HG02642 (cell line): ENCODE results near the gene POLG2.
"Not testable (repeated sequence)": the region's sequence is repeated elsewhere in the genome, so short reads cannot be mapped to it uniquely, and the experiment has no call there.

ENCODE experiments used
- ATAC-seq: cut with Tn5 transposase; IDR thresholded peaks from one replicate; pipeline ENCODE4 v1.9.1; 2021; ENCODE audit warnings: mild to moderate bottlenecking; ENCODE audit not compliant: unreplicated experiment, poor library complexity

The POLG2 gene

GRCh38 chr17:64491034-64491860, 5.6 kb downstream of the POLG2 start:
- ATAC-seq: no peak

DNA sequence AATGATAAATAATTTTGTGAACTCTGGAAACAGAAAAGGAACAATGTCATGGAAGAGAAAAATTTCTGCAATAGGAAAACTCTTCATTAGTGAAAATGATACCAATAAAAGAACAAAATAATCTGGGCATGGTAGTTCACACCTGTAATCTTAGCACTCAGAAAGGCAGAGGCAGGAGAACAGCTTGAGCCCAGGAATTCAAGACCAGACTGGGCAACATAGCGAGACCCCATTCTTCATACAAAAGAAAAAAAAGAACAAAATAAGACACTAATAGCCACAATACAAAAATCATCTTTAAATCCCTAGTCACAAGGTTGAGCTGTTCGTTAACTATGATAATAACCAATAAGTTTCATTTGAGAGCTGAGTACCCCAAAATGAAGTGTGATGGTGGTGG, 8.6 kb downstream of the POLG2 start:
- no peak for ATAC-seq

DNA sequence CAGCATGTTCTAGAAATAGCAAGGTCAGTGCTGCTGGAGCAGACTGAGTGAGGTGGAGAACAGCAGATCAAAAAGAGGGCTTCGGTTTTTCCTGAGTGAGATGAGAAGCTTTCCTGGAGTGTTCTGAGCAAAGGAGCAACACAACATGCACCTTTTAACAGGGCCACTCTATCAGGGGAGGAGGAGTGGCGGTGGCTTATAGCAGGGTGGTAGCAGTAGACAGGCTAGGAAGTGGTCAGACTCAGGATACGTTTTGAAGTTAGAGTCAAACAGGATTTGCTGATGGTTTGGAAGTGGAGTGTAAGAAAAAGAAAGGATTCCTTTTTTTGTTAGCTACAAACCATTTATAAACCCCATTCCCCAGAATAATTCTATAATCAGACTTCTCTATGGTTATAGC, 12.5 kb downstream of the POLG2 start:
- ATAC-seq: no peak

DNA sequence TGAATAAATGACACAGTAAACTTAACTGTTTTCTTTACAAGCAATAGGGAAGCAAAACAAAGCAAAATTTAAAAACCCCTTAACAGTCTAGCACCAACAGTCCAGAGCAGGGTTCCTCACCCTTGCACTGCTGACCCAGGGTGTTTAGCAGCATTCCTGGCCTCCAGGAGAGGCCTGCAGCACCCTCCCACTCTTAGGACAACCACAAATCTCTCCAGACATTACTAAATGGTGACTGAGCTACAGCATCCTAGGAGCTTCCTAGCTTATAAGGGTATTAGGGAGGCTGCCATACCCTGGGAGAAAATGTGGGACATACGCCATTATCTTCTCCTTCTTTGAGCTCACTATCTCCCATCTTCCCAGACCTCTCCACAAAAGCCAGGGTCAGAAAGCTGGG, 15.9 kb downstream of the POLG2 start:
- ATAC-seq: no peak

DNA sequence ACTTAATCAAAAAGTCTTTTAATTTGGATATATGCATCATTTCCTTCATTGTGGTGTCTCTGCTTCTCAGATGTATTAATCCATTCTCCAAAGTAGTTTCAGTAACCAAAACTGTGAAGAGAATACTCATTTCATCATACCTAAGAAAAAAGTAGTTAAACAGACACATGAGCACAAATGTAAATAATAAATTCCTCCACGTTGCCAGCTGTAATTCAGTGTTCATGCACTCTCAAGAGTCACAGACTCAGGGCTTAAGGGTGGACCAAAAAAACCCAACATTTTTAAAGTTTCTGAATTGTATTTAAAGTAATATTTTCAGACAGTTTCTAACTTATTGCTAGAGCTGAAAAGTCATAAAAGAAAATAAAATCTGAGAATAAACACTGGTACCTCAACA, 19.0 kb downstream of the POLG2 start:
- no peak for ATAC-seq

DNA sequence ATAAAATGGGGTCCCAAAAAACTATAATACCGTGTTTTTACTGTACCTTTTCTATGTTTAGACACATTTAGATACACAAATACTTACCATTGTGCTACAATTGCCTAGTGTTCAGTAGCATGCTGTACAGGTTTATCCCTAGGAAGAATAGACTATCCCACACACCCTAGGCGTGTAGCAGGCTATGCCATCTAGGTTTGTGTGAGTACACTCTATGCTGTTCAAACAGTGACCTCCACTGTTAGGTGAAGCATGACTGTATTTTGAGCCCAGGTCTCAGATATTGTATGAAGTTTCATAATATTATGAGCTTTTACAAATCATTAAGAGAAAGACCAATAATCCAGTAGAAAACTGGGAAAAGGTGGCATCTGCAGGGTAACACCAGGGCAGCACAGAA, 24.3 kb downstream of the POLG2 start:
- no peak for ATAC-seq

DNA sequence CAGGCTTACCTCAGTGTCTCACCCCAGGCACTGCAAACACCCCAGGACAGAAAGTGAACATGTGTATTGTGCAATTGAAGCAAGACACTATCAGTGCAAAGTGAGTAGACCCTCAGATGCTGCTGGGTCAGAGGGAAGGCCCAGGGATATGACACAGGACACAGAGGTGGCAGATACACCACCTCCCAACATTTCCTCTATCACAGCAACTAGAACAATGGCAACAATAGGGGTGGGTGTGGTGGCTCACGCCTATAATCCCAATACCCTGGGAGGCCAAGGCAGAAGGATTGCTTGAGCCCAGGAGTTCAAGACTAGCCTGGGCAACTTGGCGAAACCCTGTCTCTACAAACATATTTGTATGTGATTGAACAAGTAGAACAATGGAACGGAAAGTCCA, 25.4 kb downstream of the POLG2 start:
- no peak for ATAC-seq

GRCh38 chr17:64470625-64471024, 26.2 kb downstream of the POLG2 start:
- no peak for ATAC-seq

GRCh38 chr17:64466834-64467233, 30.0 kb downstream of the POLG2 start:
- not testable (repeated sequence) for ATAC-seq

- no peak for ATAC-seq
Measured at GRCh38 chr17:64466019-64466735, 30.7 kb downstream of the POLG2 start.

- ATAC-seq: no peak
Measured at GRCh38 chr17:64461788-64462187, 35.1 kb downstream of the POLG2 start.

DNA sequence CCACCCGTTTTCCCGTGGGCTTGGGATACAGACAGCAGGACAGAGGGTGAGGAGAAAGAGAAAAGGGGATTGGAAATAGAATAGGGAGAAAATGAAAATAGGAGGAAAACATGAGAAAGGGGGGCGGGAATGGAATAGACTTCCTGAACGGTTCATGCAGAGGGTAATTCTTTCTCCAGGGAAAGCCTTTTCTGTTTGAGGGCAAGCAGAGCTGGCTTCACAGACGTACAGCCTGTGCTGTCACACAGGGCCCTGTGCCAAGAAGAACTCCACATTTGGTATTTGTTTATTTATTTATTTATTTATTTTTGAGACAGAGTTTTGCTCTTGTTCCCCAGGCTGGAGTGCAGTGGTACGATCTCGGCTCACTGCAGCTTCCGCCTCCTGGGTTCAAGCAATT, 35.9 kb downstream of the POLG2 start:
- ATAC-seq: no peak

DNA sequence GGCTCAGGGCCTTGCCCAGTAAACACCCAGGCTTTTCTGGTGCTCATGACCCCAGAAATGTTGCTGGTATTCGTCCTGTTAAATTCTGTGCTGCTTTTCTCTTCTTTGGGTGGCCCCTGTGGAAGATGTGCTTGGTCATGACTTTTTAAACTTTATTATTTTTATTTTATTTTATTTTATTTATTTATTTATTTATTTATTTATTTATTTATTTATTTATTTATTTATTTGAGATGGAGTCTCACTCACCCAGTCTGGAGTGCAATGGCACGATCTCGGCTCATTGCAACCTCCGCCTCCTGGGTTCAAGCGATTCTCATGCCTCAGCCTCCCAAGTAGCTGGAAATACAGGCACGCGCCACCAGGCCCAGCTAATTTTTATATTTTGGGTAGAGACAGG, 37.0 kb downstream of the POLG2 start:
- not testable (repeated sequence) for ATAC-seq

DNA sequence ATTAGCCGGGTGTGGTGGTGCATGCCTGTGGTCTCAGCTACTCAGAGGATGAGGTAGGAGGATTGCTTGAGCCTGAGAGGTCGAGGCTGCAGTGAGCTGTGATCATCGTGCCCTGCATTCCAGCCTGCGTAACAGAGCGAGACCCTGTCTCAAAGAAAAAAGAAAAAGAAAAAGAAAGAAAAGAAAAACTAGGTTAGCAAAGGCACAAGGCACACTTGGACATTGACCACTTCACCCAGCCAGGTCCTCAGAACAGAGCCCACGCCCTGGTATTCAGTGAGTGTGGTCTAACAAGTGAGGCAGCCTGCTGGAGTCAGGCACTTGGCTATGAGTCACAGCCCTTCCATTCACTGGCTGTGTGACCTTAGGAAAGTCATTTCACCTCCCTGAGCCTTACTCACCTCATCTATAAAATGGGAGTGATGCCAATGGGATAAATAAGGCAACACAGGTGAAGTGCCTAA, 37.5 kb downstream of the POLG2 start:
- ATAC-seq: no peak

DNA sequence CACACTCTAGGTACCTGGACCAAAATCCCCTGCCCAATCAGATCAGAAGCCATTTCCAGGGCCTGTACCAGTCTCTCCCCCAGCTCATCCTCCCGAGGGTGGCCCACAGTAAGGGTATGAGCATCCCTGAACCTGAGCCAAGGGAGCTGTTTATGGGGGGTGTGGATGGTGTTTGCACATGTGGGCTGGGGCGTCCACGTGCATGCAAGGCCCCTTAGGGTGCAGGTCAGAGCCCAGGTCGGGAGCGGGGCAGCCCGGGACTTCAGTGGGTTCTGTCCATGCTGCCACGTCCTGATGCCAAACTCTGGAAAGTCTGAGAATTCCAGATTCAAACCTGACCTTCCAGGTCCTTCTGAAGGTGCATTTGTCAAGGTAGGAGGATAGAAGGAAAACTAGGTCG, 38.1 kb downstream of the POLG2 start:
- no peak for ATAC-seq

GRCh38 chr17:64457156-64457555, 39.7 kb downstream of the POLG2 start:
- ATAC-seq: no peak

DNA sequence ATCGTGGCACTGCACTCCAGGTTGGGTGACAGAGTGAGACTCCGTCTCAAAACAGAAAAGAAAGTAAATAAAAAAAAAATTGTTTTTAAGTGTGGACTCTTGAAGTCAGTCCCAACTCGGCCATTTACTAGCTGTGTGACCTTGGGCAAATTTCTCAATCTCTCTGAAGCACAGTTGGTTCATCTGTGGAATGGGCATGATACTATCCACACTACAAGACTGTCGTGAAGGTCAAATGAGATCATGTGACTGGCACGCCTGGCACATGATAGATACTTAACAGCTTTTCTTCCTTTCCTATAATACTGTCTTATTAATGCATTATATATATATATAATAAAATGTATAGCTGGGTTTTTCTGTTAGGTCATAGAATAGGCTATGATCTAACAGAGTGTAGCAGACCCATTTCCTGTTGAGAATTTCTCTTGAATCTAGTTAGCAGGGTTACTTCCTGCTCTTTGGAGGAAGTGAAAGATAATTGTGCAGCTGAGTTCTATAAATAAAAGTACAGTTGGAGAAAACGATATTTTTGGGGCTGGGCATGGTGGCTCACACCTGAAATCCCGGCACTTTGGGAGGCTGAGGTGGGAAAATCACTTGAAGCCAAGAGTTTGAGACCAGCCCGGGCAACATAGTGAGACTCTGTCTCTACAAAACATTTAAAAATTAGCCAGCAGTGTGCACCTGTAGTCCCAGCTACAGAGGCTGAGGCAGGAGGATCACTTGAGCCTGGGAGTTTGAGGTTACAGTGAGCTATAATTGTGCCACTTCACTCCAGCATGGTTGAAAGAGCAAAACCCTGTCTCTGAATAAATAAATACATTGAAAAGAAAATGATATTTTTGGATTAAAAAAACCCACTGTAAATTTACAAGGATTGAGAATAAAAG, 40.6 kb downstream of the POLG2 start:
- no peak for ATAC-seq

- ATAC-seq: no peak
Measured at GRCh38 chr17:64449545-64449944, 47.3 kb downstream of the POLG2 start.

DNA sequence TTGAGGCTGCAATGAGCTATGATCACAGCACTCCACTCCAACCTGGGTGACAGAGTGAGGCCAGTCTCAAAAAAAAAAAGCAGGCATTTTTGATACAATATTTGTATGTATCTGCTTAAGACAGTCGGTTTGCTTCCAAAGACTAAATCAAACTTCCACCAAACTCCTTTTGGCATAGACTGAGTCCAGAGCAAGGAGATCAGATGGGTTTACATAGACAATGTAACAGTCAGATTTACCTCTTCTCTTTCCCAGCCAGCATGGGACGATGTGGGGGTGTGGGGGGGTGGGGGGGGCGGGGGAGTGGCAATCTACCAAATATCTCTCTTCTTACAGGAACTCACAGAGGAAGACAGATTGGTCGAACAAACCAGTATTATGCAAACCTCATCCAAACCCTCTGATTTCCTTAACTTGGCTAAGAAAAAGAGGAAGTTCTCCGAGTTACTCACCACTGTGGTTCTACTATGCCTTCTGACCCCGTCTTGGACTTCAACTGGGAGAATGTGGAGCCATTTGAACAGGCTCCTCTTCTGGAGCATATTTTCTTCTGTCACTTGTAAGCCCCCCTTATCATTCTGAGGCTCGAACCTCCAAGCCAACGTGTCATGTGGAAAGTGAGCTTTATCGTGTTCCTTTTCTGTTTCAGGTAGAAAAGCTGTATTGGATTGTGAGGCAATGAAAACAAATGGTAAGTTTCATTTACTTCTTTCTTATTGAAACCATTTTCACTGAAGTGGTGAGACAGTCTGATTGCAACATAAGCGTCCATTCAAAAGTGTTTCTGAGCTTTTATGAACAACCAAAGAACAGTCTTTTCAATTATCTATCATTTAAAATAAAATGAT, 48.0 kb downstream of the POLG2 start, which contains the start of gene MILR1:
TSS of gene MILR1 (plus strand) at position 451 of the 848 bp plus-strand sequence. CDS start at position 505, 54 bp downstream.
- no peak for ATAC-seq

- no peak for ATAC-seq
Measured at GRCh38 chr17:64447526-64447925, 49.3 kb downstream of the POLG2 start.
